Retinal pigment epithelial cell (primary cell): ENCODE data around the gene ZNF200.
A peak's percentile ranks its signal among the peaks of the same experiment; 100 is the strongest.

Source experiments
- DNase-seq: peaks from one replicate; pipeline ENCODE4 v3.0.0-alpha.2; 2010; ENCODE audit warnings: low read depth
- H3K4me3 ChIP-seq: 2 replicates; pipeline ENCODE4 v1.5.1; 2011; ENCODE audit warnings: mild to moderate bottlenecking, low read length, control low read depth, moderate library complexity
- TF ChIP-seq, protein P1 (sequence below): conservative IDR thresholded peaks from 2 replicates; pipeline ENCODE4 v1.5.1; 2011; ENCODE audit warnings: low read depth, low read length, control low read depth, inconsistent platforms

ZNF200 gene

DNA sequence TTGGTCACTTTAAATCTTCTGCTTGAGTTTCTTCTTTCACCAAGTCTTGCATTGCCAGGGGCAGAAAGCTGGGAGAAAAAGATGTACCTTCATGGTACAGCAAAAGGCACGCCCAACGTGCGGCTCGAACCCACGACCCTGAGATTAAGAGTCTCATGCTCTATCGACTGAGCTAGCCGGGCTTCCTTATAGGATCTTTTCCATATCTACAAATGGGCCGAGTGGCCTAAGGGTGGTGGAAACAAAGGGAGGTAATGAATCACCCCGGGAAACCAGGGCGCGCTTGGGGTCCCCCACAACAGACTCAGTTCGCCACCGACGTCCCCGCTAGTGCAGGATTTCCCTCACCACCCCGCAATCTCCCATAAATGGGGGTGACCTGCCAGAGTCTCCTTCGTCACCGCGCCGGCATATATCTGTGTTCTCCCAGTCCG, 54.5 kb downstream of the ZNF200 start:
- TF ChIP-seq, protein P1, sequence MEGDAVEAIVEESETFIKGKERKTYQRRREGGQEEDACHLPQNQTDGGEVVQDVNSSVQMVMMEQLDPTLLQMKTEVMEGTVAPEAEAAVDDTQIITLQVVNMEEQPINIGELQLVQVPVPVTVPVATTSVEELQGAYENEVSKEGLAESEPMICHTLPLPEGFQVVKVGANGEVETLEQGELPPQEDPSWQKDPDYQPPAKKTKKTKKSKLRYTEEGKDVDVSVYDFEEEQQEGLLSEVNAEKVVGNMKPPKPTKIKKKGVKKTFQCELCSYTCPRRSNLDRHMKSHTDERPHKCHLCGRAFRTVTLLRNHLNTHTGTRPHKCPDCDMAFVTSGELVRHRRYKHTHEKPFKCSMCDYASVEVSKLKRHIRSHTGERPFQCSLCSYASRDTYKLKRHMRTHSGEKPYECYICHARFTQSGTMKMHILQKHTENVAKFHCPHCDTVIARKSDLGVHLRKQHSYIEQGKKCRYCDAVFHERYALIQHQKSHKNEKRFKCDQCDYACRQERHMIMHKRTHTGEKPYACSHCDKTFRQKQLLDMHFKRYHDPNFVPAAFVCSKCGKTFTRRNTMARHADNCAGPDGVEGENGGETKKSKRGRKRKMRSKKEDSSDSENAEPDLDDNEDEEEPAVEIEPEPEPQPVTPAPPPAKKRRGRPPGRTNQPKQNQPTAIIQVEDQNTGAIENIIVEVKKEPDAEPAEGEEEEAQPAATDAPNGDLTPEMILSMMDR = no peak
- H3K4me3 ChIP-seq = no peak overlapping the region
- DNase-seq = no peak

DNA sequence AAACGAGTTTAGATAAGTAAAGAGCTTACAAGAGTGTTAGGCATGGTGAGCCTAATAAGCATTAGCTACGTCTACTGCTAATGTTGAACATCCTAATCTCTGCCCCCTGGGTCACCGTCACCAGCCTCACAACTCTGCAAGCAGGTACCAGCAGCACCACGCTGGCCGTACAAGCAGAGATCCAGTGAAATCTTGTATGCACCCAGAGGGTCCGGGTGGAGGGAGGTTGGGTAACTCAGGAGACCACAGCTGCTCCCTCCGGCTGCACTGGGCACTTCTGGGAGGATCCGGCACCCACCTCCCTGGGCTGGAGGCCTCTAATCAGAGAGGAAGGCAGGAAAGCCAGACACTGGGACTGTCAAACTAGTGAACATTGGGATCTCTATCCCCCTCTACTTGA, 55.3 kb downstream of the ZNF200 start:
- TF ChIP-seq, protein P1 = no peak
- H3K4me3 ChIP-seq = no peak overlapping the region
- no peak for DNase-seq

DNA sequence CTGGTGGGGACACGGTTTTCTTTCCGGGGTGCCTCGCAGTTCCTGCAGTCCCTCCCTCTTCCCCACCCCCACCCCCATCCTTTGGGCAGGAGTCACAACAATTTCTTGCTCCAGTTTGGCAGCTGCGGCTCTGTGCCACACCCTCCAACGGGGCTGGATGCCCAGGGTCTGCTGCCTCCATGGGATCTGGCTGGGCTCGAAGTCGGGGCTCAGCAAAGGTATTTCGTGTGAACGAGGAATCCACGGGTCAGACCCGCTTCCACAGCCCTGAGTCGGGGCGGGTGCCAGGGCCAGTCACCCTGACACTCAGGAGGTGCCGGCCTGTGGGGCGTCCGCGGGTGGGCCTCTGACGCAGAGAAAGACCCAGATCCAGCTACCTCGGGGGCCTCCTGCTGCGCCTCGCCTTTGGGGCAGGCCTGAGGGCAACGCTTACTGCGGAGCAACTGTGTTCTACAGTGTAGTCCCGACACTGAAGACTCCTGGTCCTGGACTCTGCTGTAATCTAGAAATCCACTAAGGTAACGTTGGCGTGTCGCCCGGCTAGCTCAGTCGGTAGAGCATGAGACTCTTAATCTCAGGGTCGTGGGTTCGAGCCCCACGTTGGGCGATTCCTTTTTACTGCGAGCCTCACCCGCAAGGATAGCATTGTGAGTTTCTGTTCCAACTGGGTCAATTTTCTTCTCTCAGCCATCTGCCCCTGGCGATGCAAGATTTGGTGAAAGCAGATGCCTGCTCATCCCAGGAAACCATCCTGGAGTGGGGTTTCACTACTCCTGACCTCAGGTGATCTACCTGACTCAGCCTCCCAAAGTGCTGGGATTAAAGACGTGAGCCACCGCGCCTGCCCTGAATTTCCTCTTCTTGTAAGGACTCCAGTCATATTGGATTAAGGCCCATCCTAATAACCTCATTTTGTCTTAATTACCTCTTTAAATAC, 59.5 kb downstream of the ZNF200 start:
- DNase-seq = no peak
- H3K4me3 ChIP-seq = peak overlapping the region; percentile 27
- TF ChIP-seq, protein P1 = no peak

GRCh38 chr16:3174618-3175148, 60.3 kb downstream of the ZNF200 start:
- TF ChIP-seq, protein P1 = no peak
- DNase-seq = no peak
- no peak overlapping the region for H3K4me3 ChIP-seq

DNA sequence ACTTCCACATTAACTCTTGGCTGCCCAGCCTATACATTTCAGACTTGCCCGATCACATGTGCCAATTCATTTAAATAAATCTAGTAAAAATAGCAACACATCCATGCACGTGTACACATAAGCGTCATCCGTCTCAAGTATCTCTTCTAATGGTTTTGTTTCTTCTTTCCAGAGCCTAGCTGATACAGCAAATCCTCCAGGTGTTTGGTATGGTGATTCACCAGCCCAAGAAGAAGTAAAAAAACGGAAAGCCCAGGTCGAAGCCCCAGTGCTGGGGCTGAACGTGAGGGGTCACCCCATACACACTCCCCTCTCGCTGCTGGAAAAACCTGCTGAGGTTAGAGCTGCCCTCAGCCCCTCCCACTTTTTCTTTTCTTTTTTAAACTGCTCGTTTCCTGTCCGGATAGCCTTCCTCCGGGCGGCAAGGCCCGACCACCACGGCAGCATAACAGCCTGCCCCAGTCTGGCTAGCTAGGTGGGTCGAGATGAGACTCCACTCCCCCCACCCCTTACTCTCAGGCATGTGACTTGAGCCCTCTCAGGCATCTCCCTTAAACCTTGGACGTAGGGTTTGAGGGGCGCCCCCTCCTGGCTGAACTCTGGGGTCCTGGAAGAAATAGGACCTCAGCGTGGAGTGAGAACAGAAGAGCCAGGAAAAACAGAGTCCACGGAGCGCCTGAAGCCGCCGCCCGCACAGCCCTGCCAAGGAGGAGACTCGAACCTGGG, 60.9 kb downstream of the ZNF200 start:
- H3K4me3 ChIP-seq = peak overlapping the region; percentile 17
- TF ChIP-seq, protein P1 = peak; percentile 51
- DNase-seq = no peak
